Astrocyte (in vitro differentiated cells and primary cell): ENCODE measurements around the gene RIN1. TPM values are rescaled to one million over a fixed set of nuclear protein-coding genes. Genes with fewer than 3 reads are reported as not detected.

ENCODE experiments used
- DNase-seq: peaks from one replicate; pipeline ENCODE4 v3.0.0-alpha.2; 2010; ENCODE audit warnings: low read depth
- FAIRE-seq: peaks from 2 replicates; lab custom pipeline; 2011; peaks lifted over from hg19 to GRCh38; lab: Jason Lieb, UNC
- H2AFZ ChIP-seq: 2 replicates; pipeline ENCODE4 v1.6.0; 2012; ENCODE audit warnings: low read depth, low read length, inconsistent platforms
- H3K27ac ChIP-seq: 2 replicates; pipeline ENCODE4 v1.5.1; 2011; ENCODE audit warnings: low read depth, low read length, inconsistent platforms
- H3K27me3 ChIP-seq: 2 replicates; pipeline ENCODE4 v1.6.0; 2011; ENCODE audit warnings: low read length, inconsistent platforms; ENCODE audit not compliant: insufficient read depth
- H3K36me3 ChIP-seq: 2 replicates; pipeline ENCODE4 v1.5.1; 2011; ENCODE audit warnings: low read length, inconsistent platforms; ENCODE audit not compliant: insufficient read depth
- H3K4me1 ChIP-seq: 2 replicates; pipeline ENCODE4 v1.5.1; 2011; ENCODE audit warnings: low read length, inconsistent platforms; ENCODE audit not compliant: insufficient read depth
- H3K4me2 ChIP-seq: 2 replicates; pipeline ENCODE4 v1.6.0; 2012; ENCODE audit warnings: low read length, inconsistent platforms
- H3K4me3 ChIP-seq: 2 replicates; pipeline ENCODE4 v1.5.1; 2011; ENCODE audit warnings: low read depth, mild to moderate bottlenecking, low read length, inconsistent platforms; ENCODE audit not compliant: insufficient read depth
- H3K79me2 ChIP-seq: 2 replicates; pipeline ENCODE4 v1.6.0; 2012; ENCODE audit warnings: mild to moderate bottlenecking, low read length, inconsistent platforms; ENCODE audit not compliant: insufficient read depth
- H3K9ac ChIP-seq: 2 replicates; pipeline ENCODE4 v1.6.0; 2012; ENCODE audit warnings: mild to moderate bottlenecking, low read length, inconsistent platforms
- H3K9me3 ChIP-seq: 2 replicates; pipeline ENCODE4 v1.5.1; 2012; ENCODE audit warnings: low read depth, mild to moderate bottlenecking, low read length, inconsistent platforms; ENCODE audit not compliant: insufficient read depth
- H4K20me1 ChIP-seq: 2 replicates; pipeline ENCODE4 v1.6.0; 2012; ENCODE audit warnings: low read length, inconsistent platforms; ENCODE audit not compliant: insufficient read depth
- H3K27ac Mint-ChIP-seq: one replicate; pipeline ENCODE4 v1.8.0; 2021; ENCODE audit warnings: mild to moderate bottlenecking, mixed read lengths; ENCODE audit not compliant: unreplicated experiment
- H3K27me3 Mint-ChIP-seq: one replicate; pipeline ENCODE4 v1.8.0; 2021; ENCODE audit warnings: low read depth, mixed read lengths; ENCODE audit not compliant: unreplicated experiment
- H3K36me3 Mint-ChIP-seq: one replicate; pipeline ENCODE4 v1.8.0; 2021; ENCODE audit warnings: low read depth, mixed read lengths; ENCODE audit not compliant: unreplicated experiment
- H3K4me1 Mint-ChIP-seq: one replicate; pipeline ENCODE4 v1.8.0; 2021; ENCODE audit warnings: low read depth, mixed read lengths; ENCODE audit not compliant: unreplicated experiment
- H3K4me3 Mint-ChIP-seq: one replicate; pipeline ENCODE4 v1.8.0; 2021; ENCODE audit warnings: mild to moderate bottlenecking, moderate library complexity, mixed read lengths; ENCODE audit not compliant: unreplicated experiment
- H3K9me3 Mint-ChIP-seq: one replicate; pipeline ENCODE4 v1.8.0; 2021; ENCODE audit warnings: mild to moderate bottlenecking, mixed read lengths; ENCODE audit not compliant: unreplicated experiment
- EZH2 ChIP-seq: IDR thresholded peaks from 2 replicates; pipeline ENCODE4 v1.6.1; 2012; ENCODE audit warnings: mild to moderate bottlenecking, low read length, inconsistent platforms; ENCODE audit not compliant: insufficient read depth
- total RNA-seq: library from RNA; stranded (reverse); gene quantifications from 2 replicates; pipeline ENCODE4 v1.2.1, GENCODE V29; 2021
- TF ChIP-seq, protein P1 (sequence below): IDR thresholded peaks from 2 replicates; pipeline ENCODE4 v1.5.1; 2011; ENCODE audit warnings: low read depth, mild to moderate bottlenecking, inconsistent platforms, low read length, moderate library complexity; ENCODE audit not compliant: insufficient read depth

RIN1 gene
- total RNA-seq, 1 donor from 2014 or later, result 12.0 TPM

DNA sequence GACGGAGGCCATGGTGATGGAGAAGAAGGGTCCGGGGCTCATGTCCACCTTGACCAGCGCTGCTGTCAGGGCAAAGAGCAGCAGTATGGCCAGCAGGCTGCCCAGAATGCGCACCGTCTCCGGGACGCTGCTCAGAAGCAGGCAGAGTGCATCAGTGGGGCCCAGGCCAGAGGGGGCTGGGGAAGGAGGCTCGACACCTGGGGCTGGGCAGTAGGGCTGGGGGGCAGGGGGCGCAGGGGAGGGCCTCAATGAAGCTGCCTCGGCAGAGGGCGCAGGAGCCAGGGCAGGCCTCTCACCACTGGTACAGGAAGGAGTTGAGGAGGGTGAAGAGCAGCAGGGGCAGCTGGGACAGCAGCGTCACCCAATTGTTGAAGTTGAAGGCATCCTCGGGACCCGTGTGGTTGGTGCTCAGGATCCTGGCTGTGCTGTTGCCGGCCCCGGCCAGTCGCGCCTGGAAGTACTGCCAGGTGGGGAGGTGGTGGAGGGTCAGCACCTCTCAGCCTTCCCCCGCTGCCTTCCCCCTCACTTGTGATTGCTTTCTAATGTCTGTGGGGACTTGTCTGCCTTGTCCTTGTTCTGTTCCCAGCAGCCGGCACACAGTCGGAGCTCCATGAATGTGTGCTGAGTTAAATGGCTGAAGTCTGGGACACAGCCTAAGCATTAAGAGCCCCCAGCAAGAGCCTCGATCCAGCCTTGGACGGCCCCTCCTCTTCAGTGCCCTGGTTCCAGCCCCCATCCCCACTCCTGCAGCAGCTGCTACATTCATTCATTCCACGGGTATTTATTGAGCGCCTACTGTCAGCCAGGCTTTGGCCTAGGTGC, 33.0 kb upstream of the RIN1 start:
- no peaks in the 10 kb centered on the region for H3K79me2 ChIP-seq
- DNase-seq (no peak), FAIRE-seq (no peak)
- no peak overlapping the region for H3K4me3 ChIP-seq
- H3K4me1 ChIP-seq, result peaks cover 12% of the 10 kb centered on the region
- H4K20me1 ChIP-seq, result no peaks in the 10 kb centered on the region
- H3K27me3 ChIP-seq, result peaks cover 16% of the 10 kb centered on the region
- peaks cover 5% of the 10 kb centered on the region for H3K36me3 Mint-ChIP-seq
- H3K4me1 Mint-ChIP-seq, result peaks cover 10% of the 10 kb centered on the region
- no peak overlapping the region for H2AFZ ChIP-seq
- no peaks in the 10 kb centered on the region for H3K36me3 ChIP-seq
- no peak for TF ChIP-seq EZH2
- TF ChIP-seq, protein P1, sequence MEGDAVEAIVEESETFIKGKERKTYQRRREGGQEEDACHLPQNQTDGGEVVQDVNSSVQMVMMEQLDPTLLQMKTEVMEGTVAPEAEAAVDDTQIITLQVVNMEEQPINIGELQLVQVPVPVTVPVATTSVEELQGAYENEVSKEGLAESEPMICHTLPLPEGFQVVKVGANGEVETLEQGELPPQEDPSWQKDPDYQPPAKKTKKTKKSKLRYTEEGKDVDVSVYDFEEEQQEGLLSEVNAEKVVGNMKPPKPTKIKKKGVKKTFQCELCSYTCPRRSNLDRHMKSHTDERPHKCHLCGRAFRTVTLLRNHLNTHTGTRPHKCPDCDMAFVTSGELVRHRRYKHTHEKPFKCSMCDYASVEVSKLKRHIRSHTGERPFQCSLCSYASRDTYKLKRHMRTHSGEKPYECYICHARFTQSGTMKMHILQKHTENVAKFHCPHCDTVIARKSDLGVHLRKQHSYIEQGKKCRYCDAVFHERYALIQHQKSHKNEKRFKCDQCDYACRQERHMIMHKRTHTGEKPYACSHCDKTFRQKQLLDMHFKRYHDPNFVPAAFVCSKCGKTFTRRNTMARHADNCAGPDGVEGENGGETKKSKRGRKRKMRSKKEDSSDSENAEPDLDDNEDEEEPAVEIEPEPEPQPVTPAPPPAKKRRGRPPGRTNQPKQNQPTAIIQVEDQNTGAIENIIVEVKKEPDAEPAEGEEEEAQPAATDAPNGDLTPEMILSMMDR, result no peak
- H3K9me3 Mint-ChIP-seq, result no peaks in the 10 kb centered on the region
- H3K27ac Mint-ChIP-seq, result no peak overlapping the region
- H3K4me3 Mint-ChIP-seq, result peak overlapping the region; percentile 88
- no peak overlapping the region for H3K27ac ChIP-seq
- H3K9ac ChIP-seq, result no peak overlapping the region
- no peaks in the 10 kb centered on the region for H3K9me3 ChIP-seq
- peak overlapping the region; percentile 50 for H3K4me2 ChIP-seq
- H3K27me3 Mint-ChIP-seq, result no peaks in the 10 kb centered on the region

DNA sequence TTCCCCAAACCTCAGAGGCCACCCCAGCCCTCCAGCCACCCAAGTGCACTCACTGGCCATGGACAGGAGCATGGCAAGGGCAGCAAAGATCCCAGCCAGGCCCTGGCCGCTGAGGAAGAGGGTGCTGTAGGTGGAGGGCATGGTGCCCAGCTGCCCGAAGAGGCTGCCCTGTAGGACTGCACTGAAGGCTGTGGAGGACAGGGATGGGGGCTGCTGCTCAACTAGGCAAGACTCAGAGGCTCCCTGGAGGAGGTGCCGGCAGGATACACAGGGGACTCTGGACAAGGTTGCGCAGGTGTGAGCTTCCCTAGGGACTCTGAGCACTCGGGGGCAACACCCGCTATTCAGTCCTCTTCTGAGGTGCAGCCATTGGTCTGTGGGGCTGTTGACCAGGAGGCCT, 32.2 kb upstream of the RIN1 start:
- Mint-ChIP-seq H3K9me3 (no peaks in the 10 kb centered on the region), H3K36me3 (peaks cover 5% of the 10 kb centered on the region), H3K27me3 (no peaks in the 10 kb centered on the region), H3K4me1 (peaks cover 10% of the 10 kb centered on the region), H3K4me3 (no peak overlapping the region), H3K27ac (peak overlapping the region; percentile 26)
- H3K4me1 ChIP-seq, result peaks cover 12% of the 10 kb centered on the region
- no peak overlapping the region for H3K9ac ChIP-seq
- H3K36me3 ChIP-seq, result no peaks in the 10 kb centered on the region
- no peak for DNase-seq
- no peak overlapping the region for H3K27ac ChIP-seq
- no peak overlapping the region for H3K4me2 ChIP-seq
- H2AFZ ChIP-seq, result no peak overlapping the region
- H3K9me3 ChIP-seq, result no peaks in the 10 kb centered on the region
- H3K79me2 ChIP-seq, result no peaks in the 10 kb centered on the region
- no peak overlapping the region for H3K4me3 ChIP-seq
- TF ChIP-seq EZH2, result no peak
- TF ChIP-seq, protein P1, result no peak
- no peaks in the 10 kb centered on the region for H4K20me1 ChIP-seq
- no peak for FAIRE-seq
- H3K27me3 ChIP-seq, result peaks cover 14% of the 10 kb centered on the region
